Hematopoietic multipotent progenitor cell treated with erythropoietin and hydrocortisone succinate and interleukin-3 and kit ligand, for 15 days (in vitro differentiated cells): ENCODE results near the gene RANGRF.

Experiments
- DNase-seq: peaks from one replicate; pipeline ENCODE4 v3.0.0-alpha.2; 2015; ENCODE audit warnings: low spot score

RANGRF gene

DNA sequence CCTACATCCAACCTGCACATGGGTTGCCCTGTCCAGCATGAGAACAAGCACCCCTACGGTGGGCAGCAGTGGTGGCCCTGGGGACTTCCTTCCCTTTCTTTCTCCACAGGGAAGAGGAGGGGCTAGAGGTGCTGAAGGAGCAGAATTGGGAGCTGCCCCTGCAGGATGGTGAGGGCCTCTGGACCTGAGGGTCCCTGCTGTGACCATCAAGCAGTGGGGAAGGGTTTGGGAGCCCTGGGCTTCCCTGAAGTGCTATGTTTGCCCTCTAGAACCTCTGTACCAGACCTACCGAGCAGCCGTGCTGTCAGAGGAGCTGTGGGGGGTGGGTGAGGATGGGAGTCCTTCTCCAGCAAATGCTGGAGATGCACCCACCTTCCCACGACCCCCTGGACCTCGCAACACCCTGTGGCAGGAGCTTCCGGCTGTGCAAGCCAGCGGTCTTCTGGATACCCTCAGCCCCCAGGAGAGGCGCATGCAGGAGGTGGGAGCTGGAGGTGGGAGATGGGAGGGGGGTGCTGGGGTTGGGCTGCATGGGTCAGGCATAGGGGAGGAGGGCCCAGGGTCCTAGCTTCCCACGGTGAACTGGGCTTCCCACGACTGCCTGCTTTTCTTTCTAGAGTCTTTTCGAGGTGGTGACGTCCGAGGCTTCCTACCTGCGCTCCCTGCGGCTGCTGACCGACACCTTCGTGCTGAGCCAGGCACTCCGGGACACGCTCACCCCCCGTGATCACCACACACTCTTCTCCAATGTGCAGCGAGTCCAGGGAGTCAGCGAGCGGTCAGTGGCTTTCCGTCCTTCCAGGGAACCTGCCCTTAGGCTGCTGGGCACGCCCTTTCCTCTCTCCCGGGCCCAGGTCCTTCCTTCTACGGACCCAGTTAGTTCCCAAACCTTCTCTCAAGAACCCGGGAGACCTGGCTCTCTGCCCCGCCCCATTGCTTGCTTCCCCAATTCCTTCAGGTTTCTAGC, 26.6 kb downstream of the RANGRF start:
- no peak for DNase-seq

DNA sequence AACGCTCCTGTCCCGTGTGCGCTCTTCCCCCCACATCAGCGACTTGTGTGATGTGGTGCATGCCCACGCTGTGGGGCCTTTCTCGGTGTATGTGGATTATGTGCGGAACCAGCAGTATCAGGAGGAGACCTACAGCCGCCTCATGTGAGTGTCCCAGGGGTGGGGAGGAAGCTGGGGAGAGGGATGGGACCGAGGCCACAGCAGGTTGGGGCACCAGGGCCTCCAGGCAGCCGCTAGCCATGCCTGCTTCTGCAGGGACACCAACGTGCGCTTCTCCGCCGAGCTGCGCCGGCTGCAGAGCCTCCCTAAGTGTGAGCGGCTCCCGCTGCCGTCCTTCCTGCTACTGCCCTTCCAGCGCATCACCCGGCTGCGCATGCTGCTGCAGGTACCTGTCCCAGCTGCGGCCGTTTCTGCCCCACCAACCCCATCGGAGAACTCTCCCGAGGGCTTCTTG, 27.3 kb downstream of the RANGRF start:
- DNase-seq = no peak

DNA sequence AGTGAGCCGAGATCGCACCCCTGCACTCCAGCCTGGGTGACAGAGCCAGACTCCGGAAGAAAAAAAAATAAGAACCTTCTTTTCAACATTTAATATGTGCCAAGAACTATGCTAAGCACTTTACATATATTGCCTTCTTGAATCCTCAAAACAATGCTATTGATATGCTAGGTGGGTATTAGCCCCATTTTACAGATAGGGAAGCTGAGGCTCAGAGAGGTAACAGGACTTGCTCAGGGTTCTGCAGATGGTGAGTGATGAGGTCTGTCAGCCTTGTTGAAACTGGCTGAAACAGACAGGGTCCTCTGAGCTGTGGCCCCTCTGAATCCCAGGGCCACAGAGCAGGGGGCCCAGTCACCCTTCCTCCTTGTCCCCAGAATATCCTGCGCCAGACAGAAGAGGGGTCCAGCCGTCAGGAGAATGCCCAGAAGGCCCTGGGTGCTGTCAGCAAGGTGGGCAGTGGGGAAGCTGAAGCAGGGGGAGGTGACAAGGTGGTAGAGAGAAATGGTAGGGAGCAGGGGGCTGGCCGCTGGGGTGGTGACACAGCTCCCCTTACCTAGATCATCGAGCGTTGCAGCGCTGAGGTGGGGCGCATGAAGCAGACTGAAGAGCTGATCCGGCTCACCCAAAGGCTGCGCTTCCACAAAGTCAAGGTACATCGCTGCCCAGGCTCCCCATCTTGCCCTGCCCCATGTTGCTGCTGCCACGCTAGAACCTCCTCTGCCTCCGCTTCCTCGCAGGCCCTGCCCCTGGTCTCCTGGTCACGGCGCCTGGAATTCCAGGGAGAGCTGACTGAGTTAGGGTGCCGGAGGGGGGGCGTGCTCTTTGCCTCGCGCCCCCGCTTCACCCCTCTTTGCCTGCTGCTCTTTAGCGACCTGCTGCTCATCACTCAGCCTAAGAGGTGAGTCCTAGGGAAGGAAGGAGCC, 29.8 kb downstream of the RANGRF start:
- DNase-seq = no peak

DNA sequence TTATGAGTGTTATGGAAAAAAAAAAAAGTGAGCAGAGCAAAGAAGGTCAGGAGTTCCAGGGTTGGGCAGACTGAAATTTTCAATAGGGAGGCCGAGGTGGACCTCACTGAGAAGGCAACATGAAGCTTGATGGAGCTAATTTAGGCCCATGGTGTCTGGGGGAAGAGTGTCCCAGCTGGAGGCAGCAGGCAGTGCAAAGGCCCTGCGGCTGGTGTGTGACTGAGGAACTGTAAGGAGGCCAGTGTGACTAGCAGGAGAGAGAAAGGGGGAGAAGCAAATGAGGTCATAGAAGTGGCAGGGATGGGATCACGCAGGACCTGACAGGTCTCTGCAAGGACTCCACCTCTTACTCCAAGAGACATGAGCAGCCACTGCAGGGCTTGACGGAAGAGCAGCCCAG, 31.8 kb downstream of the RANGRF start:
- DNase-seq = no peak

DNA sequence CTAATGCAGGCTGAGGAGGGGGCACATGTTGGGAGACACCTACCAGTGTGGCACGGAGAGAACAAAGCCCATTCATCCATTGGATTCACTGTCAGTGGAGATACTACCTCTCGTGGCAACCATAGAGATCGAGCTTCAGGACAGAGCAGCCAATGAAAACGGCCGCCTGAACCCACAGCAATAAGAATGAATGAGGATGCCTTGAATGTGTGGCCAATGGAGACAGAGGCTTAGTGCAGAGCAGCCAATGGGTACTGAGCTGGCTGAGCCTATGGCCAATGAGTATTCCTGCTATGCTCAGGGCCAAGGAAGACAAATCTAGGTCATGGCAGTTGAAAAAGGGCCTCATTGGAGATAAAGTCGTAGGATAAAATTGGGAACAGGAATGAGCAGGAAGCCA, 32.5 kb downstream of the RANGRF start:
- DNase-seq = no peak

DNA sequence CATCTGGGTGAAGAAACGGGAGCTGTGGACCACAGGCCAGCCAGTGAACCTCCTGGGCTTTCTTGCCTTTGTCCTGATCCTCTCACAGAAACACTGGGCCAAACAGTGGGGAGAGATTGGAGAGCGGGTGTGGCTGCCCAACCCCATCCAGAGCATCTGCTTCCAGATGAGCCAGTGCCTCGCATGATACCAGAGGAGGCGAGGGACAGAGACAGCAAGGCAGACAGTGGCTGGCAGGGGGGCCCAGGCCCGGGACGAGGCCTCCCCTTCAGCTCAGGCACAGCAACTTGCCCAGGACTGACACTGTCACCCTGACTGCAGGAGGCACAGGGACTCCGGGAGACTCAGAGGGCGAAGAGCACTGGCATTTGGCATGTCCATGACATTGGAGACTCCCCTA, 33.6 kb downstream of the RANGRF start:
- no peak for DNase-seq

DNA sequence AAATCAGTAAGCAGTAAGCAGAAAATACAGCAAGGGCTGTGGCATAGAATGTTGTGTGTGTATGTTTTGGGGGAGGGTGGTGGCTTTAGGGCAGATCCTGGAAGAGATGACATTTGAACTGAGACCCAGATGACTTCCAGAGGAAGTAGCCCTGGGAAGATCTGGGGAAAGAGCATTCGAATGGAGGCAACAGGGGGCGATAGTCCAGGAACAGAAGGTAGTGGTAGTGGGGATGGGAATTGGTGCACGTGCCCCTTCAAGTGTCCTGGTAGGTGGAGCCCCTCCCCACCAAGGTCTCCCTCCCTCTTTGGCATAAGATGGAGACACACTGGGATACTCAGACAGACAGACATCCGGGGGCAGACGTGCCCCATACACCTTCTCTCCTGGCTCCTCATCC, 35.7 kb downstream of the RANGRF start:
- DNase-seq = no peak

DNA sequence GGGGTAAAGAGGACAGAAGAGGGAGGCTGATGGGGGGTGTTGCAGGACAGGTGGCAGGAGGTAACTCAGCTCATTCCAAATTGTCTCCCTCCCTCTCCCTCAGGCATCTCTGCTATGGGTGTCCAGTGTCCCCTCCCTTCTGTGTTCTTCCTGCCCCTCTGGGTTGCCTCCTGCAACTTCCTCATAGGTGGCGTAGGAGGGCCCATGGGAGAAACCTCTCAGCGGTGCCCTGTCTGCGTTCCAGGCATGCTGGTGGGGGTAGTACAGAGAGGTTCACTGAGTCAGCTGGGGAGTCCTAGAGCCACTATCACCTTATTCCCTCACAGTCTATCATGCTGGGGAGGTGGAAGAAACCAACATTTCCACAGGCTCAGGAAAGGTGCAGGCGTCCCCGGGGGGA, 36.5 kb downstream of the RANGRF start:
- DNase-seq = no peak

DNA sequence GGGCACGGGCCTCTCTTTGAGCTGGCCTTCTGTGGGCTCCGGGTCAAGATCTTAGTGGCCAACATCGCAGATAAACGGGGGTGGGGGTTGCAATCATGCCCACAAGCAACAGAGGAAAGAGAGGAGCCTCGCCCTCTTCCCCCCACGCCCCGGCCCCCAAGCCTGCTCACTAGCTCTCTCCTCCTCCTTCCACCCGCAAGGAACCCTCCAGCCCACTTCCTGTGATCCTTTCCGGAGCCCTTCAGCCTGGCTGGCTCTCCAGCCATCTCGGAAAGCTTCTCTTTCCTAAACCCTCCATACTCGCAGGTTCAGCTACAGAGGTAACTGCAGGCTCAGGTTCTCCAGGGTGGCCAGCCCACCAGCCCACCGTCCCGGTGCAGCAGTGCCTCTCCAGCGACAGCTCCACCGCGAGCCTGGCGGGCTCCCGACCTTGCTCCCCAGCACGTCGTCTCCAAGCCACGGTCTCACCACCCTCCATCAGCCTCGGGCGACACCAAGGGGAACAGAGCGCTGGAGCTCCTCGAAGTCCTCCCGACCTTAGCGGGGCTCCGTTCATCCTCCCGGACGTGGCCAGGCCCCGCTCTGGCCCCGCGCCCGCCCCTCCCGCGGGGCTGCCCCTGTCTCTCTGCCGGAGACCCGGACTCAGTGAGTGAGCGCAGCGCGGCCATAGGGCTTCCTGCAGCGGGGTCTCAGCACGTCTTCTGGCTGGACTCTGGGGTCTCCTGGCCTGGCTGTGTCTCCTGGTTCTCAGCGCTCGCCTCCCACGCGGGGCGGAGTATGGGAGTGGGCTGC, 38.2 kb downstream of the RANGRF start:
- DNase-seq = no peak

DNA sequence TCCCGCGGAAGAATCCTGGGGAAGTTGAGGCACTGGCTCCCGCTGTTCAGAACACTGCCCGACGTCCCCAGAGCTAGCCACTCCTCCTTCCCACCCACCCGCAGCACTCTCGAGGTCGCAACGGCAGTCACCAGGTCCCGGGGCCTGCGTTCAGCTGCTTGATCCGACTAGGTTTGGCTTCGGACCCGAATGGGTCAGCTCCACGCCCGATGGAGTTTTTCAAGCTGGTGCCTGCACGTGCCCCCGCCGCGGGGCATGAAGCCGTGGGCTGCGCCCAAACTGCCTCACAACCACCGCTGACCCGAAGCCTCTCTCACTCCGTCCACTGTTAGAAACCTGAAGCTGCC, 38.8 kb downstream of the RANGRF start:
- DNase-seq = no peak

DNA sequence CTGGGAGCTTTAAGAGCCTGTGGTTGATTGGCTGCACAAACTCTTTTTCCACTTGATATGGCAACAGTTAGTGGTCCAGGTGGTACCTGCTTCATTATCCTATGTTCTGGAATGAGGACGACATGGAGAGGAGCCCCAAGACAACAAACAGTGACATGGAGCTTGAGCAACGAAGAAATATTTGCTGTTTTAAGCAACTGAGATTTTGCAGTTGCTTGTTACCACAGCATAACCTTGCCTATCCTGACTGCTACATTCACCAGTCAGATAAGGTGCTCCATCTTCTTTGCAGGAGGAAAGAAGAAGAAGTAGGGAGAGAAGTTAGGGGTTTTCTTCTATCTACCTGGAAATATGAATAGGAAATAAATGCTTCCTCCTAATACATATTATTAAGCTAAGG, 43.7 kb downstream of the RANGRF start:
- no peak for DNase-seq

DNA sequence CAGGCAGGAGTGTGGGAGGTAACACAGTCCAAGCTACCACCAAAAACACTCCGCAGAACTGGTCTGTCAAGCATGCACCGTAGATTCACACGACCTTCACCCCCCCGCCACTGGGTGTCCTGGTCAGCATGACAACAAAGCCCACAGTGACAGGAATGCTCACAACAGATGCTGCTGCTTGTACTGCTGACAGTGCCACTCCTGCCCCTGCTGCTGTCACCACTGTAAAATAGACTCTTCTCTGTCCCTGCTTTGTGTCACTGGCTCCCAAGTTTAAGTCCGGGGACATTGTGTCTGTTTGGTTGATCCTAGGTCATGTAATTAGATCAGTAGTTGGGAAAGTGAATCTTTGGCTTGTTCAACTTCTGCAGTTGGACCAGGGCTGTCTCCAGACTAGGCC, 44.2 kb downstream of the RANGRF start:
- no peak for DNase-seq

DNA sequence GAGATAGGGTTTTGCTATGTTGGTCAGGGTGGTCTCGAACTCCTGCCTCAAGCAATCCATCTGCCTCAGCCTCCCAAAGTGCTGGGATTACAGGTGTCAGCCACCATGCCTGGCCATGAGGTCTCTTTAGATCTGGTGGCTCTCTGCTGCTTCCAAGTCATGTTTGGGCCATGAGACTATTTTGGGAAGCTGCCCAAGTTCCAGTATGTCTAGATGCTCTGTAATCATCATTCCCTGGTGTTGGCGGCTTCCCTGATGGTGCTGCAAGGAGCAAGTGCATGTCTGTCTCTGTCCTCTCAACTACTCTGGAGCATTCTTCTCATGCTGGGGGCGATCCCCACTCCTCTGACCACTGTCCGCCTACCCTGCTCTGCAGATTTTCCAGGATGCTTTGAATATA, 44.8 kb downstream of the RANGRF start:
- no peak for DNase-seq

DNA sequence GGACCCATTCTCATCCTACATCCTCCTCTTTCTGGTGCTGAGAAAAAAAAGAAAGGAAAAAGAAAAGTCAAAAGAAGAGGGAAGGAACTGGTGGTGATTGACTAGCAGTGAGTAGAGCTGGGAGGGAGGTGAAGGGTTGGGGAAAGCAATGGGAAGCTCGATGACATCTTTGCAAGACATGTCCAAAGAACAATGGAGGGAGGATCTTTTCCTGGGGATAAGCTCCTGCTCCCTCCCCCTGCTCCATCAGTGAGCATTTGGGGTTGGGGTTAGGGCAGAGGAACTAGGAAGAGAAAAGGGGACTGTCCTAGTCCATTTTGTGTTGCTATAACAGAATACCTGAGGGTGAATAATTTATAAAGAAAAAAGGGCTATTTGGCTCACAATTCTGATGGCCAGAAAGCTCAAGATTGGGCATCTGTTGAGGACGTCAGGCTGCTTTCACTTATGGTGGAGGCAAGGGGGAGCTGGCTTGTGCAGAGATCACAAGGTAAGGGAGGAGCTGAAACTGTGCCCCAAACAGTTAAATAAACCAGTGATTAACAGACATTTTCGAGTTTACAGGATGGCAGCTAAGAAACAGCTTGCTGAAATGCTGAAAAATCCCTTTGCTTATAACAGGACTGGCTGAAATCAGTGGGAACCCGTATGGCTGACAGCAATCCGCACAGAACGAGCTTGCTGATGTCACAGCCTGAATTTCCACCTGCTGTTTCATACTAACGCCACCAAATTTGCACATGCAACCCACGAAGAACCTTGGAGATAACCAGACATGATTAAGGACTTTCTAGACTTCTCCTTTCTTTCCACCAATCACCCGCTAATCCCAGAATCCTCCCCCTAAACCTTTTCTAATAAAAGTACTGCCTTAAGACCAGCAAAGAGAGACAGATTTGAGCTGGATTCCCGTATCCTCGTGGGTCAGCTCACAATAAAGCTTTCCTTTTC, 49.6 kb downstream of the RANGRF start:
- DNase-seq = no peak

DNA sequence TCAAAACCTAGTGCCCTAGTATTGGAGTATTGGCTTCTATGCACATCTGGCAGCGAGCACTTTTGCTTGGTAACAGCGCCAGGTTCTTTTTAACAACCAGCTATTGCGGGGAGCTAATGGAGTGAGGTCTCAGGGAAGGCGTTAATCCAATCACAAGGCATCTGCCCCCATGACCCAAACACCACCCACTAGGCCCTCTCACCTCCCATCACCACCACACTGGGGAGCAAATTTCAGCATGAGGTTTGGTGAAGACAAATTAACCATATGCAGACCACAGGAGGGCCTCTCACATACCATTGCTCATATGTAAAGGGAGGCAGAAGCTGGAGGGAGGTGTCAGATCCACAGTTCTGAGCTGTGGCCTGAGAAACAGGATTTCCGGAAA, 50.3 kb downstream of the RANGRF start:
- no peak for DNase-seq

DNA sequence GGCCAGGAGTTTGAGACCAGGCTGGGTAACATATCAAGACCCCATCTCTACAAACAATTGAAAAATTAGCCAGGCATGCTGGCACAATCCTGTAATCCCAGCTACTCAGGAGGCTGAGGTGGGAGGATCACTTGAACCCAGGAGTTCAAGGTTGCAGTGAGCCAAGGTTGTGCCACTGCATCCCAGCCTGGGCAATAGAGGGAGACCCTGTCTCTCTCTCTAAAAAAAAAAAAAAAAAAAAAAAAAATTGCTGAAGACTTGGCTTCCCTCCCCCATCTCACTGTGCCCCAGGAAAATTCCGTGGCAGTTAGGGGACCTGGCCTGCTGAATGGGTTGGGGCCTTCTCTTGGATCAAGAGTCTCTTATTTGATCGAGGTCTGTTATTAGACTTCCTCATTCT, 51.1 kb downstream of the RANGRF start, which contains the start of gene ODF4:
Gene ODF4, plus strand, starts transcription at position 301 of the 400 bp plus-strand sequence. CDS start 212 bp downstream, outside the sequence.
- no peak for DNase-seq
